Spleen (tissue), 11 donors: Measurements from ENCODE around the gene NIPAL3. TPM values are rescaled to one million over a fixed set of nuclear protein-coding genes. Genes with fewer than 3 reads are reported as not detected.

Experiments
- DNase-seq: peaks from one replicate; pipeline ENCODE4 v3.0.0-alpha.2; 2020
- H3K27ac ChIP-seq, 8 donors: fragments of 200-600 bp; sonication (generic) in 7 of 8; 1 replicate in 4 of 8; 2 replicates in 4 of 8; pipeline versions ENCODE4 v1.5.0 to v1.8.0; 2016 to 2021; ENCODE audit warnings: inconsistent platforms in 4 of 8, mild to moderate bottlenecking in 4 of 8, moderate library complexity in 1 of 8
- H3K27me3 ChIP-seq, 7 donors: fragments of 200-600 bp; sonication (generic) in 6 of 7; replicated peaks in 1 of 7; 1 replicate in 4 of 7; 2 replicates in 3 of 7; pipeline versions ENCODE4 v1.5.0 to v1.8.0; 2016 to 2021; ENCODE audit warnings: inconsistent platforms in 3 of 7, mild to moderate bottlenecking in 1 of 7
- H3K36me3 ChIP-seq, 6 donors: fragments of 200-600 bp; sonication (generic) in 5 of 6; 1 replicate in 4 of 6; 2 replicates in 2 of 6; pipeline versions ENCODE4 v1.5.0 to v1.8.0; 2016 to 2021; ENCODE audit warnings: inconsistent platforms in 2 of 6
- H3K4me1 ChIP-seq, 6 donors: fragments of 200-600 bp; sonication (generic) in 5 of 6; 1 replicate in 3 of 6; 2 replicates in 3 of 6; pipeline versions ENCODE4 v1.5.0 to v1.8.0; 2016 to 2021; ENCODE audit warnings: inconsistent platforms in 3 of 6
- H3K4me3 ChIP-seq, 8 donors: fragments of 200-600 bp; sonication (generic) in 7 of 8; 1 replicate in 4 of 8; 2 replicates in 4 of 8; pipeline versions ENCODE4 v1.5.0 to v1.8.0; 2016 to 2021; ENCODE audit warnings: inconsistent platforms in 4 of 8, mild to moderate bottlenecking in 4 of 8, moderate library complexity in 2 of 8
- H3K9me3 ChIP-seq, 8 donors: fragments of 200-600 bp; sonication (generic) in 7 of 8; 1 replicate in 4 of 8; 2 replicates in 4 of 8; pipeline versions ENCODE4 v1.5.0 to v1.8.0; 2016 to 2021; ENCODE audit warnings: inconsistent platforms in 4 of 8
- CTCF ChIP-seq, 11 experiments: fragments of 200-600 bp in 7 of 11; fragments of 450-650 bp in 4 of 11; sonication (generic) in 4 of 11; IDR thresholded peaks in 8 of 11; conservative IDR thresholded peaks in 3 of 11; 1 replicate in 7 of 11; 2 replicates in 4 of 11; pipeline versions ENCODE4 v1.4.0 to v1.8.0; 2016 to 2021; ENCODE audit warnings: antibody characterized with exemption in 11 of 11, inconsistent platforms in 4 of 11, mild to moderate bottlenecking in 1 of 11
- POLR2A ChIP-seq, 3 donors: fragments of 450-650 bp; IDR thresholded peaks; one replicate each; pipeline ENCODE4 v1.5.1; 2017; ENCODE audit warnings: antibody characterized with exemption in 3 of 3, mild to moderate bottlenecking in 1 of 3
- POLR2AphosphoS5 ChIP-seq, 3 donors: sonication (generic); formaldehyde crosslinking; IDR thresholded peaks; one replicate each; pipeline ENCODE4 v1.5.1; 2017; ENCODE audit warnings: antibody characterized with exemption in 3 of 3
- WGBS, 5 donors: extraction: QIAGEN DNeasy Blood & Tissue Kit in 3 of 5; methylation state at CpG; one replicate each; pipeline versions ENCODE4 v1.1.5 to v1.1.7; 2013 to 2018; 5-methylcytosine and 5-hydroxymethylcytosine counted together
- intact Hi-C: fragments of 100-400 bp; cut with DNase I; formaldehyde crosslinking; loops from one replicate; pipeline ENCODE4 v1.15.0; 2023; ENCODE audit warnings: low total_unique reads
- polyA plus RNA-seq, 3 donors: library from polyadenylated mRNA; stranded (reverse); fragments of 200-250 nt; gene quantifications; one replicate each; pipeline ENCODE4 v1.2.1, GENCODE V29; 2013
- total RNA-seq, 7 donors: library from RNA; depleted of rRNA in 3 of 7; stranded (reverse); fragments of >200 nt in 3 of 7; fragmentation: NEBNext Ultra II Directional in 4 of 7; extraction: Animal tissue kit (Norgen Biotek cat#: 25700) in 4 of 7; gene quantifications; one replicate each; pipeline versions ENCODE4 v1.1.0 to v1.2.1, GENCODE V29; 2016 to 2021
- donor health status: healthy with polysubstance abuse.
- donor health status: DM: no; HTN: no; CAD: no; lungs with moderate emphysema.
- donor health status: DM: no; HTN: no; CAD: no.
- donor health status: Bipolar disorder and iron deficiency.
- donor health status: healthy.
- donor health status: DM: no; HTN: no; CAD: no.
- donor health status: DM: yes; HTN: yes; CAD: no.

The NIPAL3 gene
- total and polyA plus RNA-seq, 10 donors: 5.3 to 49.2 (median 24.7) TPM

GRCh38 chr1:24384251-24385090, 31.1 kb upstream of the NIPAL3 start:
- no peak for TF ChIP-seq CTCF (IDR thresholded peaks at IDR 0.05 in 8 of 11, conservative IDR thresholded peaks at IDR 0.05 in 3 of 11)
- TF ChIP-seq POLR2AphosphoS5 (IDR thresholded peaks at IDR 0.05): peak in 1 of 3 donors; percentile 30
- no peak for TF ChIP-seq POLR2A (IDR thresholded peaks at IDR 0.05)
- H3K27ac ChIP-seq: peak overlapping the region in 7 of 8 donors; percentile 40 to 86 (median 81)
- intact Hi-C loops: no loop called here

DNA sequence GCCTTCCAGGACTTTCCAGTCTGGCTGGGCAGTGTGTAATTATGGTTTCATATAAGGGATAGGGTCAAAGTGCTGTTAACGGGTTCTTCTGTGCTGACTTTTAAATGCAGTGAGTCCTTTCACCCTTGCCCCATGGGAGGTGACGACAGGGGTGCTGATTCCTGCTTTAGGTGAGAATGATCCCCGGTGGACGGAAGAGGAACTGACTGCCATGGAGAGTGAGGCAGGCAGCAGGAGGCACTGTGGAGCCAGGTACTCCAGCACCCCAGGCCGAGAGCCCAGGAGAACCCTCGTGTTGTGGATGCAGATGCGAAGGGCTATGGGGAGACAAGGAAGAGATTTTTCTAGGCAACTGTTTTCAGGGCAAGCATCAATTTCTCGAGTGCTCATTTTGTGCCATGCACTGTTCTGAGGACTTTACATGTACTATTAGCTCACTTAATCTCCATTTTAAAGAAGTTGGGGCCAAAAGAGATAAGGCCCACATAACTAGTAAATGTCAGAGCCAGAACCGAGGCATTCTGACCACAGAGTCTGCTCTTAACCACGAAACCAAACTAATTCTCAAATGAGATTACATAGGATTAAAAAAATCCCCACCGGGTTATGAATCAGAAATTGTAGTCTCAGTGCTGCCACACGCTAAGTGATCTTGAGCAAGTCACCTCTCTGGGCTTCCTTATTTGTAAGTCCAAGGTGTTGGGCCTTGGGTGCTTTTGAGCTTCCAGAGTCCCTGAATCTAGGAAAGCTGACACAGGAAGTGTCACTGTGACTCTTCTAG, 30.3 kb upstream of the NIPAL3 start:
- WGBS, 5 donors: 72 to 81% (median 77%) methylated on average over 12 of the region's 12 CpGs
- Histone ChIP-seq H3K9me3 (no peaks in the 10 kb centered on the region), H3K36me3 (peaks cover 0 to 12% (median 0%) of the 10 kb centered on the region in 6 donors), H3K4me3 (peak overlapping the region in 1 of 8 donors; percentile 51), H3K27ac (peak overlapping the region in 6 of 8 donors; percentile 58 to 86 (median 82)), H3K27me3 (no peaks in the 10 kb centered on the region), H3K4me1 (peaks cover 0 to 38% (median 20%) of the 10 kb centered on the region in 6 donors)
- no peak for DNase-seq
- TF ChIP-seq POLR2A (IDR thresholded peaks at IDR 0.05) (no peak), CTCF (IDR thresholded peaks at IDR 0.05 in 8 of 11, conservative IDR thresholded peaks at IDR 0.05 in 3 of 11) (peak in 6 of 11 experiments; percentile 10 to 38 (median 18)), POLR2AphosphoS5 (IDR thresholded peaks at IDR 0.05) (no peak)
- intact Hi-C loops: no loop called here

More at GRCh38 chr1:24384251-24385090, 31.1 kb upstream of the NIPAL3 start:
- Histone ChIP-seq H3K9me3 (no peaks in the 10 kb centered on the region), H3K36me3 (peaks cover 0 to 17% (median 0%) of the 10 kb centered on the region in 6 donors), H3K27me3 (no peaks in the 10 kb centered on the region), H3K4me1 (peaks cover 0 to 29% (median 18%) of the 10 kb centered on the region in 6 donors), H3K4me3 (peak overlapping the region in 2 of 8 donors; percentile 8 to 51)
- DNase-seq: peak; percentile 83
- 63 to 70% (median 66%) methylated on average over 13 of the region's 13 CpGs for WGBS, 5 donors

- H3K4me3 ChIP-seq: no peak overlapping the region
- no peaks in the 10 kb centered on the region for H3K27me3 ChIP-seq
- intact Hi-C loops: no loop called here
- H3K9me3 ChIP-seq: no peaks in the 10 kb centered on the region
- 80 to 86% (median 85%) methylated on average over 9 of the region's 9 CpGs for WGBS, 5 donors
- H3K4me1 ChIP-seq: peaks cover 0 to 45% (median 25%) of the 10 kb centered on the region in 6 donors
- H3K36me3 ChIP-seq: peaks cover 0 to 12% (median 0%) of the 10 kb centered on the region in 6 donors
- no peak for DNase-seq
- no peak for TF ChIP-seq POLR2AphosphoS5 (IDR thresholded peaks at IDR 0.05)
- no peak for TF ChIP-seq CTCF (IDR thresholded peaks at IDR 0.05 in 8 of 11, conservative IDR thresholded peaks at IDR 0.05 in 3 of 11)
- no peak for TF ChIP-seq POLR2A (IDR thresholded peaks at IDR 0.05)
- H3K27ac ChIP-seq: no peak overlapping the region
Measured at GRCh38 chr1:24386241-24386640, 29.4 kb upstream of the NIPAL3 start.
